CD4-positive, alpha-beta T cell treated with Interleukin-2 at 100 ng/mL for 4 hours (primary cell): ENCODE results near the gene C19orf44.

Experiments used
- DNase-seq: peaks from one replicate; pipeline ENCODE4 v3.0.0-alpha.2; 2020; ENCODE audit warnings: low spot score

The C19orf44 gene

DNA sequence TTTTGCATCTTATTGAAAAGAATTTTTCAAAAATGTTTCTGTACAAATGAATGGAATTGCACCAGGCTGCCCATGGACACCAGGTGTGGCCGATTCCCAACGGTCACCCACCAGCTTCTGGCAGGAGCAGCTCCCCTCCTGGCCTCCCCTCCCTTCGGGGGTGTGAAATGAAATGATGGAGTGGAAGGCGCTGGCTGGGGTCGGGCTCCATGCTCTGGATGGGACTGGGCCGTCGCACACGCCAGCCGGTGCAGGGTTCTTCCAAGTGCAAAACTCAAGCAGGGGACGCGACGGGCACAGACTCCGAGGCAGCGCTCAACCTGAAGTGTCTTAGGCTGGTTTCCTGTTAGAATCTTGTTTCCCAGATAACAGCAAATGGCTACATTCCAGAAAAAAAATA lies 21.9 kb downstream of the C19orf44 start:
- DNase-seq: no peak

DNA sequence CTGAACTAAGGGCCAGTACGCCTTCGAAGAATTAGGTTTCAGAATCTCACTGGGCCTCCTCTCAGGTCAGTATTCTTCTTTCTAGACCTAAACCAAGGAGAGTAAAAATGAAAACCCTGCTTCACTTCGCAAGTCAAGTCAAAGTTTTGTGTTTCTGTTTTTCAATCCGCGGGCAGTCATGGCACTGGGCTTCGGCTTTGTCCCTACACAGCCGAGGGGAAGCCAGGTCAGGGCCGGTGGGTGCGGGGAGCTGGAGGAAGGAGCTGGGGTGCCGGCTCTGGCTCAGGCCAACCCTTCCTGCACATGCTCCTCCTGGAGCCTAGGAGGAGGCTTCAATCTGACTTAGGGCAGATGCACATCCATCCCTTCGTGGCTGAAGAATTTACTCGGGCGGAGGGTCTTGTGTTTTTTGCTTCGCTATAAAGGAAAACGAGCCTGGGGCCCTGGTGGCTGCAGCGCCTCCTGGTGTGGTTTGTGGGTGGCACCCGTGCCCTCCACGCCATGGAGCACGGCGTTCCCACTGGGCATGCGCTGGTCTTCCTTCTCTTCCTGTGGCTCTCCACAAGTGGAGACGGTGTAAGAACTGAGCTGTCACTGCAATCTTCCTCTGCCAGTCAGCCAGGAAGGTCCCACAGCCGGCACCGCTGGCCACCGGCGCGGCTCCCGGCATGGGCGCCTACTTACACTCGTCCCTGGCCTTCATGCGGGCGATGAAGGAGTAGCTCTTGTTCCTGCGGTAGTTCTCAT lies 22.5 kb downstream of the C19orf44 start:
- DNase-seq: no peak

DNA sequence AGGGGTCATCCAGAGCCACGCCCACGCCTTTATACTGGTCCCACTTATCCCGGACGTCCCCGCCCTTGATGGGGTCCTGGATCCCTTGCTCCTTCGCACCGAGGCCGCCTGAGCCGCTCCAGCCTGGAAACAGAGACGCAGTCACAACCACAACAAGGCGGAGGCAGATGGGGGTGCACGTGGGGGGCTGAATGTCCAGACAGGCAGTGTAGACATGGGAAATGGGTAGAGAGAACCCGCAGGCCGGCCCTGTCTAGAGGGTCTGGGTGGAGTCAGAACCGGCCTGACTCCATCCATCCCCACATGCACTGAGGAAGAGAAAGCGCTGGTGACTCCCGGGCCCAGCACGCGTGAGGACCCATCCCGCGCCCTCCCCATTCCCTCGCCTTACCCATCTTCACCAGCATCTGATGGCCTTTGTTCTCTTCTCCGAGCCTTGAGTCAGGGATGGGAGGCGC lies 23.1 kb downstream of the C19orf44 start:
- DNase-seq: no peak

DNA sequence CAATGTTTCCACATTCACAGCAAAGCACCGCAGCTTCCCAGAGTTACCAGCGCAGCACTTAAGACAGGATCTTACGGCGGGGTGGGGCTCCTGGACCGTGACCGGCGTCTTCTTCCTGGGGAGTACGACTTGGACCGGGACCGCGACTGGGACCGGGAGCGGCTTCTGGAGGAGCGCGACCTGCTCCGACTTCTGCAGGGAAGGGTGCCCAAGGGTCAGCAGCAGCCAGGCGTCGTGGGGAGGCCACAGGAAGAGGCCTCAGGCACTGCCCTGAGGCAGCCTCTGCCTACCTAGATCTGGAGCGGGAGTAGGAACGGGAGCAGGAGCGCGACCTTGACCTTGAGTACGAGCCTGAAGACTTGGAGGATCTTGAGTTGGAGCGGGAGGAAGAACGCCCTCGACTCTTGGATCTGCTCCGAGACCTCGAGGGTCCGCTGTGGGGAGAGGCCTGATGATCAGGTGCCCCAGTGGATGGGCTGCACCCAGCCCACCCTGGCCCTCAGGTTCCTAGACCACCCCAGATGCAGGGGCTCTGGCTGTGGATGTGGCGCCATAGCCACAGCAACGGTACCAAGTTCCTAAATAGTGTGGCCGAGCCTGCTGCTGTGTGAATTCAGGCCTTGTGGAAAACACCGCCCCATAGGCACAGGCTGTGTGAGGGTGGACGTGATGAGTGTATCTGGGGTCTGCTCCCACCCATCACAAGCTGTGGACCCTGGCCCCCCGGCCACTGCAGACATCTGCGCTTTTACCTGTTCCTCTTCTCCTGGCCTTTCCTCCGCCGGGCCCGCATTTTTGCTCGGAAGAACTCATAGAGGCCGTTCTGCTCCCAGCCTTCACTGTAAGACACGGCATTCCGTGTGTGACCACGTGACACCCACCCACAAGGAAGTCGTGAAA lies 24.1 kb downstream of the C19orf44 start:
- DNase-seq: no peak

DNA sequence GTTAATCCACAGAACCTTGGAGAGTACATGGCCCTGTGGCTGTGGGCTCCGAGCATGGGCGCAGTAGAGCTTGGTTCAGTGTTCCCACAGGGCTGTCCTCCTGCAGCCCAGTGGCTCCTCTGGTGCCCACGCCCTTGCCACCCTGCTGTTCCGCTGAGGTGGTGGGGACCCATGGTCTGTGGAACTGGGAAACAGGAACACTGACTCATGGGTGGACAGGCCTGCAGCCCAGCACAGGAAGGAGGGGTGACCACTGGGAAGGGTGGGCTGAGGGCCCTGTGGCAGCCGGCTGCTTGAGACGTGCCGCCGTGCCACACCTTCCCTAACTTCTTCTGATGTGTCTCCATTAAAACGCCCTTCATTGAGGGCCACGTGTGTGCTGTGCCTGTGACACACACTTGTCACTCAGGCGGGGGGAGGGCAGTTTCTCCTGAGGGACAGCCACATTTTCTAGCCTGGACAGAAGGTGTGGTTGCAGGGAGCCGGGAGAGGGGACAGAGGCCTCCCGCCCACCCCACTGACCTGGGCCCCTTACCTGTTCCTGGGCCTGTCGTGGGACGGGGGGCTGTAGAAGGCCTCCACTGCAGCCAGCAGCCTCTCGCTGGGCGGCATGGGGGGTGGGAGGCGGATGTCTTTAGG lies 24.9 kb downstream of the C19orf44 start:
- DNase-seq: no peak

DNA sequence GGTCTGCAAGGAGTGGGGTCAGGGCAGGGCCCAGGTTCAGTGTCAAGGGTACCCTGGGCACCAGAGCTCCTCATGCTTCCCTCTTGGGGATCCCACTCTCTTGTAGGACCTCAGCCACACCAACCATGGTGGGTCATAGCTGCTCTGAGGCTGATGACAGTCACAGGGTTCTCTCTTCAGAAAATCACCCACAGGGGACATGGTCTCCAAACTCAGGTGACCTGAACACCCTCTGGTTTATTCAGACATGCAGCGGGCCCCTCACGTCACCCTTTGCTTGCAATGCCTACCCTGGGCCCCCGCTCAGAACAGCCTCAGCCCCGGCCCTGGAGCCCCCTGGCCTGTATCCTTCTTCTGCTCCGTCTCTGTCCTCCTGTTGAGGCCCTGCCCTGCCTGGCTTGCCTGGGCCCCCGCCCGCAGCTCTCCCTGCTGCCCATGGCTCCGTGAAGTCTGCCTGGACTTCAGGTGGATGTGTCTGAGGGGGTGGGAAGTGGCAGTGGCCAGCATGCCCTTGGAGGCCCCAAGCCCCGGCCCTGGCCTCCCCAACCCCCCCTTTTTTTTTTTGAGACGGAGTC lies 25.6 kb downstream of the C19orf44 start:
- DNase-seq: no peak

DNA sequence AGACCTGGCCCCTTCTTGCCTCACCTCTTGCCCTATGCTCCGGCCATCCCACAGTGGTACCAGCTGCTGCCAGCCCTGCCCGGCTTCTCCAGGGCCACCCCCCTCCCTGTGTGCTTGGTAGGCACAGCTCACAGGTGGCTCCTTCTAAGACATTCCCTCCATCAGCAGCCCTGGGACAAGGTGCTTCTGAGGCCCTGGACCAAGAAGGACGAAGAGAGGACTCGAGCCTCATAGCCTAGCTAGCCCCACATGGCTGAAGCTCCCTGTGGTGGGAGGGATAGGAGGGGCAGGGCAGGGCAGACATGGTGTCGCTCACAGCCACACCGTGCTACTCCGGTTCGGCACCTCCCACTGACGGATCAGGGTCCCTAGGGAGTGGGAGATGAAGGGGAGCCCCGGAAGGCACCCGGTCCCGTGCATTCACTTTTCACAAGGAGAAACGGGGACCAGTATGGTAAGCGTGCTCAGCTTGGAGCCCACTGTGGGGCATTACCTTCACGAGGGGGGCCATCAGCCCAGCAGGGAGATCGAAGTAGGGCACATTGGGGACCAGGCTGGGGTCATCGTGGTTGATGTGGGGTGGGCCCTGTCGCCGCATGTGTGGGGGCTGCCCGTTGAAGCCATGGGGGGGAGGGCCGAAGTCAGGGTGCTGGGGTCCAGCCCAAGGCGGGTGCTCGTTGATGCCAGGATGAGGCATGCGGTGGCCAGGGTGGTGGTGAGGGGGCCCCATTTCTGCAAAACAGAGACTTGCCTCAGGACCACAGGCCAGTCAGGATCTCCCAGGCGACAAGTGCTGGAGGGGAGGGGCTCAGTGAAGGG lies 26.6 kb downstream of the C19orf44 start:
- no peak for DNase-seq

DNA sequence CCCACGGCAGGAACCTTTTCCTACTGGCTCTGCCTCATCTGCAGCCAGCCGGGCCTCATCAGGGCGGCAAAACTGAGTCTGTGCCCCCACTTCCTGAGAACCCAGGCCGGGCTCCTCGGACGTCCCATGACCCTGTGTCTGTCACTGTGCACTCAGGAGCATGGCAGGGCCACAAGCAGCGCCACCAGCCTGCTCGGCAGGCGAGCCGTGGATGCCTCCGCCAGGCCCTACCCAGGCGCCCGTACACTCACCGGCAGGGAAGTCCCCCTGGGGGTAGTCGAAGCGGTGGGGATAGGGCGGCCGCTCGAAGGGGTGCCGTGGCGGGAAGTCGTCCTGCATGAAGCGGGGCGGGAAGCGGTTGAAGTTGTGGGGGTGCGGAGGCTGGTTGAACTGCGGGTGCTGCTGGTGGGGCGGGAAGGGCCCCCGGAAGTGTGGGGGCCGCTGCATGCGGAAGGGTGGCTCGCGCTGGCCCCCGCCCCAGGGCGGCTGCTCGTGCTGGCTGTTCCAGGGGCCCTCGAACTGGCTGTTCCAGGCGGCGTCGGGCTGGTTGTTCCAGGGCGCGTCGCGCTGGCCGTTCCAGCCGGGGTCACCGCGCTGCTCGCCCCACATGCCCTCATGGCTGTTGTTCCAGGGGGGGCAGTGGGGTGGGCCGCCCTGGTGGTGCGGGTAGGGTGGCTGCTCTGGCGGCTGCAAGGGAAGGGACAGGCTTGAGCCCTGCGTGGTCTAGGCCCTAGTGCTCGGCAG lies 29.0 kb downstream of the C19orf44 start:
- no peak for DNase-seq

DNA sequence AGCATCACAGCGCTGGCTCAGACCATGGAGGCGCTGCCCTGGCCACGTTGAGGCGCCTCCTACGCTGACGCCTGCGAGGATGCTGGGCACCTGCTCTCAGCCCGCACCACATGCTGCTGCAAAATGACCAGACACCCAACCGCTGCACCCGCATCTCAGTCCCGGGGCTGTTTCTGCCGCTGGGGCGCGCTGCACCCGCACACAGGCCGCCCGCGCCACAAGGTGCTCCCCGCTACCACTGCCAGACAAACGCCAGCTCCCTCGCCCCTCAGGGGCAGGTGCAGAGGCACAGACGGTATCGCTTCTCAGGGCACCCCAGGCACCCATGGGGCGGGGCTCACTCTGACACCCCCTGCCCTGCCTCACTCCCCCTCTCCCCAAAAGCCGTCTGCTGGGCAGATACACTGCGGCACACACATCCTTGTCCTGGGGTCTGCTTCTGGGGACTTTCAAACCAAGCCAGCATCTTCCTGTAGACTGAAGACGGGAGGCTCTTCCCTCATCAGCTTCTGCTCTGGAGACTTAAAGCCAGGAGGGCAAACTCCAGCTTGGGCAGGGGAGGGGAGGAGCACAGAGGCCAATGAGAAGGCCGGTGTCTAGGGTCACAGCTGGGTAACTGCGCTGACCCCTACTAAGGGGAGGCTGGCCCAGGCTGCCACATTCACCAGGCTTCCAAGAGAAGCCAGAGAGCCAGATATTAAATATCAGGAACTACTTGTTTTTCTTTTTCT lies 29.7 kb downstream of the C19orf44 start:
- no peak for DNase-seq

DNA sequence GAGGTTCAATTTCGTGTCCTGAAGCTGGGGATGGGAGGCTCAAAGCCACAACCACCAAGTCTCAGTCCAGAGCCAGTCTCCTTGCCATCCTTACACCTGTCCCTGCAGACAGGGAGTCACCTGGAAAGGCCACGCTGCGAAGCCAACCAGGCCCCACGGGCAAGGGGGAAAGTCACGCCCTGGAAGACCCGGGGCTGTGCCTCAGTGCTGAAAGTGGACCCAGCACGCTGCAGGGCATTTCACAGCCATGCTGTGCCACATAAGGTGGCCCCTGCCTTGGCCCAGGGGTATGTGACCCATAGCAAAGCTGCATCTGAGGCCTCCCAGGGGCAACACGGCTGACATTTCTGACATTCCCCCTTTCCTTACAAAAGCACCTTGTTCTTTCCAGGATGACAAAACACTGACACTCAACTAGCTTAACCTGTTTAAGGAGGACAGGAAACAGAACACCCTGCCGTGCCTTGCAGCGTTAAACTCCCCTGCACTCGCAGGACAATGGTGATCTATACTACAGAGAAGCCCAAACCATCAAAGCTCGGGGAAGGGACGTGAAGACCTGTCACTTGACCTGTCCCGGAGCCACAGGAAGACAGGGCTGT lies 31.2 kb downstream of the C19orf44 start:
- DNase-seq: no peak

DNA sequence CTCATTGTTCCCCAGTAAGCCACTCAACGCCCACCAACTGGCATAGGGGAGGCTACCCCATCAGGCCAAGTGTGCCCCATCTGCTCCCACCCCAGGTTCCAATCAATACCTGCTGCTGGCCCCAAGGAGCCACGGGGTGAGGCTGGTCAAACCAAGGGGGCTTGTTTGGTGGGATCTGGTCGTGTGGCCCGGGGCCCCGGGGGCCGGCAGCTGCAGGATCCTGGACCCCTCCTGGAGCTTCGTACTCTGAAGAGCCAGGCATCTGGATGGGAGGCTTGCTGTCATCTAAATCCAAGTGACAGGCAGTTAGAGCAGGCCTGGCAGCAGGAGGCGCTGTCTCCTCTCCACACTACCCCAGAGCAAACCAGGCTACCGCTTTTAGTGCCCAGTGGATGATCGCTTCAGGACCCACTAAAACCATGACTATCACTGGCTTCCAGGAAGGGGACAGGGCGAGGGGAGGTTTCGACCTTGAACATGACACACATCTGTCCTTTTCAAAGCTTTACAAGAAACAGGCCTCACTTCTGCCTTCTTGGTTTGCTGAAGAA lies 31.9 kb downstream of the C19orf44 start:
- DNase-seq: peak; percentile 45

DNA sequence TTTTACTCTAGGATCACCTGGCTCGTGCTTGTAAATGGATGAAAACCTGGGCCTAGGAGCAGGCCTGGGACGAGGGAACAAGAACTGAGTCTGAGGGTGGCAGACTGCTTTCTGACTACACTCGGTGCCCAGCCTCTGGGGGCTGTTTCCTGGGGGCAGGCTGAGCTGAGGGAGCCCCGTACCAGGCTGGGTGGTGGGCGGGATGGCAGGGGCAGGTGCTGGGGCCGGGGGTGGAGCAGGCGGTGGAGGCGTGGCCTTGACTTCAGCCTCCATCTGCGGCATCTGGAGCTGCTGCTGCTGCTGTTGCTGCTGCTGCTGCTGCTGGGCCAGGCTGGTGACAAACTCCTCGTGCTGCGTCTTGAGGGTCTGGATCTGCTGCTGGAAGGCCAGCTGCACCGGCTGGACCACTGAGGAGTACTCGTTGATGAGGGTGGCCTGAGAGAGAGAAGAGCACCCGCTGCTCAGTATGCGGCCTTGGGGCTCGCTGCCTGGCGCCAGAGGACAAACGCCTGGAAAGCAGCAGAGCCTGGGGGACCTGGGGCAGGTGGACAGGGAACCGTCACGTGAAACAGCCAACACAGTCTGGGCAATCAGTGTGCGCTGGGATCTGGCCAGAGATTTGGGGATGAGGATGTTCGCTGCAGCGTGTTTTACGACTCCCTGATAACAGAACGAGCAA lies 33.4 kb downstream of the C19orf44 start:
- no peak for DNase-seq

DNA sequence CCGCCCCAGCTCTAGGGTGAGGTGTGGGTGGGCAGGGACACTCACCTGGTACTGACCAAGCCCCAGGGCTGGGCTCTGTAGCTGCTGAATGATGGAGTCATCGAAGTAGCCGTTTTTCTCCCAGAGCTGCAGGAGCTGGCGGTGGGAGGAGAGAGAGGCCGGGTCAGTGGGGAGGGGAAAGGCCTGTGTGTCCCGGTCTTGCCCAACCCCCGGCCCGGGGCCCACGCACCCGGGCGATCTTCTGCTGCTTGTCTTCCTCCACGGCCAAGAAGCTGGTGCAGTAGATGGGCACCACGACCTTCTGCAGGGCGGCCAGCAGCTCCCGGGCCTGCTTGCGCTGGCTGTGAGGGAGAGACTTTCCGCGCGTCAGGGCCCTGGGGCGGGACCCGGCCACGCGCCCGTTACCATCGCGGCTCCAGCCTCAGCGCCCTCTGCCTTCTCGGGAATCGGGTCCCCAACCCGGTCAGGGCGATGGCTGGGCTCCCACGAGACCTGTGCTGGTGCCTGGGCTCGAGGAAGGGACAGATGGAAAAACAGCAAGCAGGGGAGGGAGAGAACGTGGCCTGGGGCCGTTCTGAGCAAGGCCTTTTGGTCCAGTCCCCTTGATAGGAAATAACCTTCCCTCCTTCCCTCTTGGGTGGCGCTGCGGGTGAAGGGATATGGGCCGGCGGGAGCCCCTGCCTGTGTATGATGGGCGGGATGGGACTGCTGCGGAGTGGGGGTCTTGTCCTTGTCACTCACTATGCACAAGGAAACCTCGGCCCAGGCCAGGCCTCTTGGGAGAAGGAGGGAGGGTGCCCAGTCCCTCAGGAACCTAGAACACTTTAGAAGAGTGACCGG lies 34.6 kb downstream of the C19orf44 start:
- no peak for DNase-seq

DNA sequence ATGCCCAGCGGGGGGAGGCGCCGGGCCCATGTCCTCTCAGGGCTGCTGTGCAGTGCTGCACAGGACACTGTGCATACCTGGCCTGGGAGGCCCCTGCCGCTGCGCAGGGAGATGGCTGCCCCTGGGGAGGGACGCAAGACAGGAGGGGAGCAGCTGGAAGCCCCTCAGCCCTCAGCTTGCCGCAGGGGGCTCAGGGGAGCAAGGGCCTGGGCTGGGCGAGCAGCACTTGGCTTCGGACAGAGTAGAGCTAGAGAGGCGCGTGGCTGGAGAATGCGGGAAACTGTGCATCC lies 35.1 kb downstream of the C19orf44 start:
- DNase-seq: no peak

DNA sequence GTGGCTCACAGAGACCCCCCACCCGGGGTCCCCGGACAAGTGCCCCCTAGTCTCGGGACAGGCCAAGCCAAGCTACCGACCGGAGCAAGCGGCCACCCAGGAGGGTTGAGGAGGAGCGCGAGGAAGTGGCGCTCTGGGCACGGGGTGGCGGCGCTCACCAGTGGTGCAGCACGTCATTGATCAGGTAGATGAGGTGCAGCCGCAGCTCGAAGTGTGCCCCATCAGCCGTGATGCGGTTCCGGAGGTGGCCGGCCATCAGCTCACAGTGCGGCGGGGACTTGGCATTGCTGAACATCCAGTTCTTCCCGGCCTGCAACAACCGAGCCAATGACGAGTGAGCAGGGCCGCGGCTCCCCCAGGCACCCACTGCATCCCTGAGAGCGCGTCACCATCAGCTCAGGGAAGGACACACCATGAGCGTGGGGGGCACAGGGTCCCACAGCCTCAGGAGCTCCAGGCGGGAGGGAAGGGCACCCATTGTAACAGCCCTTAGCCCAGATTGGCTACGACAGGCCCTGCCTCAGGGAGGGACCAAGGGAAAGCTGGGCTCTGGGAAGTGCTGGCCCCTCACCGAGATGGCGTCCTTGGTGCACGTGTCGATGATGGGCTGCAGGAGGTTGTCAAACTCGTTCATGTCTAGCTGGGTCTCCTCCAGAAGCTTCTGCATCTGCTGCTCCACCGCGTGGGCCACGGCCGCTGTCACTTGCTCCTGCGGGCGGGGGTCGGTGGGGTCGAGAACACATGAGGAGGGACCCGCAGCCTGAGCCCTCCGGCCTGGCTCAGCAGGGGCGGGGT lies 36.4 kb downstream of the C19orf44 start:
- no peak for DNase-seq

DNA sequence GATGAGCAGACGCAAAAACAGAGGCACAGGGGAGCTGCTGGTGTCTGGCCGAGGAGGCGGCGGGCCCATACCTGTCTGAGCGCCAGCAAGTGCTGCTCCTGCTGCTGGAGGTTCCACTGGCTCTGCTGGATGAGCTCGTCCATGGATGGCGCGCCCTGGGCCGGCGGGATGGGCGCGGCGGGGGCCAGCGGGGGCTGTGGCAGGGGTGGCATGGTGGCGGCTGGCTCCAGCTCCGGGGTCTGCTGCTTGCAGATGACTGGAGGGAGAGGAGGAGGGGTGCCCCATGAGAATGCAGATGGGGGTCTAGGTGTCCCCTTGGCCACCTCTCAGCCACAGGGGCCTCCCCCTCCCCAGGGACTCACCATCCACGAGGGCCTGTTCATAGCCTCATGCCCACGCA lies 39.2 kb downstream of the C19orf44 start:
- DNase-seq: no peak

DNA sequence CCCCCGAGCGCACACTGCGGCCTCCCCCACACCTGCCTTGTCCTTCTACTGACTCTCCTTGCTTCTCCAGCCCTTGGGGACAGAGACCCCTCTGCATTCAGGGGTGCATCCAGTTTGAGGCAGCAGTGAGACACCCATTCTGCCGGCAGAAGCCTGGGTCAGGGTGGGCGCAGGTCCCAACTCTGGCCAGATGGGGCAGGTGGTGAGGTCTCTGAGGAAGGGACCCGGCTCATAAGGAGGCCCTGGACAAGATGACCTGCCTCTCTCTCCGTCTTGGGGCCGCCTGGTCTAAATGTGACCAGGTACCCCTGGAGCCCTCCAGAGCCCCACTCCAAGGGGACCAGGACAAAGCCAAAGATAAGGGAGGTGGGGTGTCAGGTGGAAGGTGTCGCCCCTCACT lies 39.9 kb downstream of the C19orf44 start:
- no peak for DNase-seq
